DMS79 (cell line): ENCODE measurements around the gene USP12.
"Not testable (repeated sequence)": the region's sequence is repeated elsewhere in the genome, so short reads cannot be mapped to it uniquely, and the experiment has no call there.

ENCODE experiments used
- DNase-seq: peaks from one replicate; lab custom pipeline; 2025; lab: John Stamatoyannopoulos, UW

The USP12 gene, protein sequence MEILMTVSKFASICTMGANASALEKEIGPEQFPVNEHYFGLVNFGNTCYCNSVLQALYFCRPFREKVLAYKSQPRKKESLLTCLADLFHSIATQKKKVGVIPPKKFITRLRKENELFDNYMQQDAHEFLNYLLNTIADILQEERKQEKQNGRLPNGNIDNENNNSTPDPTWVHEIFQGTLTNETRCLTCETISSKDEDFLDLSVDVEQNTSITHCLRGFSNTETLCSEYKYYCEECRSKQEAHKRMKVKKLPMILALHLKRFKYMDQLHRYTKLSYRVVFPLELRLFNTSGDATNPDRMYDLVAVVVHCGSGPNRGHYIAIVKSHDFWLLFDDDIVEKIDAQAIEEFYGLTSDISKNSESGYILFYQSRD

GRCh38 chr13:27171244-27171826 lies at the start of gene USP12:
USP12 (minus strand) TSS chr13:27171811; CDS start chr13:27171639, 172 bp downstream.
- DNase-seq: no peak

- DNase-seq: no peak
Measured at GRCh38 chr13:27219611-27220010, 48.0 kb upstream of the USP12 start.

GRCh38 chr13:27218861-27219260 lies 47.2 kb upstream of the USP12 start:
- not testable (repeated sequence) for DNase-seq

DNA sequence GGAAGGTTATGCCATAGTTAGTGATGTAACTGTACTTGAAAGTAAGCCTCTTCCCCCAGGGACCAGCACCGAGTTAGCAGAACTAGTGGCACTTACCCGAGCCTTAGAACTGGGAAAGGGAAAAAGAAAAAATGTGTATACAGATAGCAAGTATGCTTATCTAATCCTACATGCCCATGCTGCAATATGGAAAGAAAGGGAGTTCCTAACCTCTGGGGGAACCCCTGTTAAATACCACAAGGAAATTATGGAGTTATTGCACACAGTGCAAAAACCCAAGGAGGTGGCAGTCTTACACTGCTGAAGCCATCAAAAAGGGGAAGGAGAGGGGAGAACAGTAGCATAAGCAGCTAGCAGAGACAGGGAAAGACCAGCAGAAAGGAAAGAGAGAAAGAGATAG lies 46.2 kb upstream of the USP12 start:
- DNase-seq: not testable (repeated sequence)

DNA sequence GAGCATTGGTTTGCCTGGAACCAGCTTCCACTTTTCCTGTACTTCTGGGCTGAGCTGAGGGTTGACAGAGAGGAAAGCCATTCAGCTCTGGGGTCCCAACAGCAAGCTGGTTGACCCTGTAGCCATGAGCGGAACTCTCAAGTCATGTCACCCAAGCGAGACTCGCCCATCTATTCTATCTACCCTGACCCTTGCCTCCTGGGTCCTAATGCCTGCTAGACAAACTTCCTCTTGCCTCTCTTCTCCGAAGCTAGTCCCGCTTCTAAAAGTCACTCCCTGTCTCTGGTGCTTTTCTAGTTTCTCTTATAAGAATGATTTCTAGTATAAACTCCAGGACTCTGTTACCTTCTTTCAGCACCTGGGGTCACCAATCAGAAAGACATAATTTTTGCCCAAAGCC lies 41.8 kb upstream of the USP12 start:
- DNase-seq: not testable (repeated sequence)

DNA sequence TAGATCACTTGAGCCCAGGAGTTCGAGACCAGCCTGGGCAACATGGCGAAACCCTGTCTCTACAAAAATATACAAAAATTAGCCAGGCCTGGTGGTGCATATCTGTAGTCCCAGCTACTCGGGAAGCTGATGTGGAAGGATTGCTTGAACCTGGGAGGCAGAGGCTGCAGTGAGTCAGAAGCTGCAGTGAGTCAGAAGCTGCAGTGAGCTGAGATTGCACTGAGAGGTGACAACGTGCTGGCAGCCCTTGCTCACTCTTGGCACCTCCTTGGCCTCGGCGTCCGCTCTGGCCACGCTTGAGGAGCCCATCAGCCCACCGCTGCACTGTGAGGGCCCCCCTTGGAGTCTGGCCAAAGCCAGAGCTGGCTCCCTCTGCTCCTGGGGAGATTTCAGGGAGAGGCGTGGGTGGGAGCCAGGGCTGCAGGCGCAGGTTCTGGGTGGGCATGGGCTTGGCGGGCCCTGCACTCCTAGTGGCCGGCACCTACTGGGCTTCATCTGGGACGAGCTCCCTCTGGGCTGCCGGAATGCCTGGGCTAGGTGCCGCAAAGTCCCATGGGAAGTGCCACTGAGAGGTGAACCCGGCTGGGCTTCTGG lies 40.3 kb upstream of the USP12 start:
- DNase-seq: no peak

DNA sequence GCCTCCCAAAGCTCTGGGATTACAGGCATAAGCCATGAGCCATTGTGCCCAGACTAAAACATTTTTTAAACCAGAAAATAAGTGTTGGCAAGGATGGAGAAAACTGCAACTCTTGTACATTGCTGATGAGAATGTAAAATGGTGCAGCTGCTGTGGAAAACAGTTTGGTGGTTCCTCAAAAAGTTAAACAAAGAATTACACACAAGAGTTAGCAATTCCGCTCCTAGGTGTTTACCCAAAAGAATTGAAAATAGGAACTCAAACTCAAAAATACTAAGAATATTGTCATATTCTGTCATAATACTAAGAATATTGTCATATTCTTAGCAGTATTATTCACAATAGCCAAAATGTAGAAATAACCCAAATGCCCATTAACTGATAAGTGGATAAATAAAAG lies 39.7 kb upstream of the USP12 start:
- no peak for DNase-seq

DNA sequence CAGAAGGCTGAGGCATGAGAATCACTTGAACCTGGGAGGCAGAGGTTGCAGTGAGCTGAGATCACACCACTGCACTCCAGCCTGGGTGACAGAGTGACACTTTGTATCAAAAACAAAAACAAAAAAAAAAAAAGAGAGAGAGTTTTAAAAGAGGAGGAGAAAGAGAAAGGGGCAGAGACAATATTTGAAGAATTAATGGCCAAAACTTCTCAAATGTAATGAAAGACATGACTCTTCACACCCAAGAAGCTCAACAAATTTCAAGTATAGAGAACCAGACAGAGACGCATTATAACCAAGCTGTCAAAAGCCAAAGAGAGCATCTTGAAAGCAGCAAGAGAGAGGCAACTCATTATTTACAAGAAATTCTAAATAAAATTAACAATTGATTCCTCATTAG lies 36.9 kb upstream of the USP12 start:
- no peak for DNase-seq

GRCh38 chr13:27203854-27204253 lies 32.2 kb upstream of the USP12 start:
- no peak for DNase-seq

GRCh38 chr13:27203186-27203585 lies 31.6 kb upstream of the USP12 start:
- DNase-seq: no peak

GRCh38 chr13:27201661-27202060 lies 30.1 kb upstream of the USP12 start:
- DNase-seq: no peak

DNA sequence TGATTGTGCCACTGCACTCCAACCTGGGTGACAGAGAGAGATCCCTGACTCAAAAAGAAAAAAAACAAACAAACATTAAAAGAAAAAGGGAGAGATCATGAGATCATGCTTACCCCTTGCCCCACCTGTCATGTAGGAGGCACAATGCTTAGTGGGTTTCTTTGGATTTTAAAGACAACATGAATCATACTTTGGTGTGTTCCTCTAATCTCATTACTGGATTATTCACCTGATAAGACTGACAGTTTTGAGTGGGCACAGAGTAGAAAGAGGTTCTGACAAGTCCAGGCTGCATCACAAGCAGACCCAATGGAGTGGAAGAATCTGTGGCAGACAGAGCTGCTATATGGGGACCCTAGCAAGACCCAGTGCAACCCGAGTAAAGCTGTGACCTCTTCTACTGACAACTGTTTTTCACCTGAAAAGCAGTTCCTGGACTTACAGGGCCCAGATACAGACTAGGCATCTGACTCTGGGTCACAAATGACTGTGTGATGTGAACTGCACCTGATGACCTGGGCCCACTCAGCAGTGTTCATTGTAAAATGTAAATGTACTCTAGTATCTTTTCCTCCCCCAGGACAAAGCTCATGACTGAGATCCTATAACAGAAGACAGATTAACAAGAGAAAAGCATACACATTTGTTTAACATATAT lies 28.9 kb upstream of the USP12 start:
- DNase-seq: no peak

DNA sequence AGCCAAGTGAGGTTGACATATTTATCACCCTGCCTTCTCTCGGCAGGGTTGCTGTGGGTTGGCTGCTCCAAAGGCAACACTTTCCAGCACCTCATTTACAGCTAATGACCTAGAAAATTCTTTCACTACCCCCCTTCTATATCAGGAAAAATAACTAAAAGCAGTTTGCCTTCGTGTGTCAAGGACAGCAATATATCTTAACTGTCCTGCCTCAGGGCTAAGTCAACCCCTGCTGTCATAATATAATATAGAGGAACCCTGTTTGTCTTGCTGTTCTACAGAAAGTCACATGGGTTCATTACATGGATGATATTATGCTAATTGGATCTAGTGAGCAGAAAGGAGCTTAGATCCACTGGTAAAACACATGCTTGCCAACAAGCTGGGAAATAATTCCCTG lies 28.1 kb upstream of the USP12 start:
- DNase-seq: no peak

GRCh38 chr13:27199211-27199610 lies 27.6 kb upstream of the USP12 start:
- no peak for DNase-seq

- DNase-seq: no peak
Measured at GRCh38 chr13:27194895-27195764, 23.5 kb upstream of the USP12 start.

GRCh38 chr13:27194209-27194608 lies 22.6 kb upstream of the USP12 start:
- no peak for DNase-seq

- no peak for DNase-seq
Measured at GRCh38 chr13:27193496-27193895, 21.9 kb upstream of the USP12 start.

DNA sequence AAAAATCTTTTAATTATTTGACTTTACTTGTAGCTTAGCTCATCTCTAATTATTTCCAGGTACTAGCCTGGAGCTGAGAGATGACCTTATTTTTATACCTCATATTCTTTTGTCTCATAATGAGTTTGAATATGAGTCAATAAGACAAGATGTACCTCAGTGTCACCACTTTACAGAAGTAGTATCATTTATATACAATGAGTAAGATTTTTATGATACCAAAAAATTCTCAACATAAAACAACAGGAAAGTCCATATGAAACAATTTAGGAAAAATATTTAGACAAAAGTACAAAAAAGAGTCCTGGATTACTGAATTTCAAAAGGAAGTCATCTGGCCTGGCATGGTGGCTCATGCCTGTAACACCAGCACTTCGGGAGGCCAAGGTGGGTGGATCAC lies 21.4 kb upstream of the USP12 start:
- no peak for DNase-seq

DNA sequence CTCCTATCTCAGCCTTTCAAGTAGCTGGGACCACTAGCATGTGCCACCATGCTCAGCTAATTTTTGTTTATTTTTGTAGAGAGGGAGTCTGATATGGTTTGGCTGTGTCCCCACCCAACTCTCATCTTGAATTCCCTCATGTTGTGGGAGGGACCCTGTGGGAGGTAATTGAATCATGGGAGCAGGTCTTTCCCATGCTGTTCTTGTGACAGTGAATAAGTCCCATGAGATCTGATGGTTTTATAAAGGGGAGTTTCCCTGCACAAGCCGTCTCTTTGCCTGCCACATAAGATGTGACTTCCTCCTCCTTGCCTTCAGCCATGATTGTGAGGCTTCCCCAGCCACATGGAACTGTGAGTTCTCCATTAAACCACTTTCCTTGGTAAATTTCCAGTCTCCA lies 20.8 kb upstream of the USP12 start:
- DNase-seq: not testable (repeated sequence)

GRCh38 chr13:27189192-27189591 lies 17.6 kb upstream of the USP12 start:
- DNase-seq: no peak

GRCh38 chr13:27188239-27188638 lies 16.6 kb upstream of the USP12 start:
- no peak for DNase-seq

DNA sequence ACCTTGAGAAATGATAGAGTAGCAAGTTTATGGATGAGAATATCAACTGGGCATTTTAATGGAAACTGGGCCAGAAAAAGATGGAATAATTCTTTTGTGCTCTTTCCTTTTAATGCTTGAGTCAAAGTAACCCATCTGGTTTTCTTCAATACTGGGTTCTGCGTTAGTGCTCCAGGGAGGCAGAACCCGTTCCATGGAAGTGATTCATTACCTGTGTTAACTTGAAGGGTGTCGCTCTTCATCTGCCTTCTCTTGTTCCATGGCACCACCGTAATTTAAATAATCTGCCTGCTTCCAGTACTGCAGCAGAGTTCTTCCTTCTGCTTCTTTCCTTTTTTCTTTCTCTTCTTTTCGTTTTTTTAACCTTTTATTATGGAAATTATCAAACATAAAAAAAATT lies 14.7 kb upstream of the USP12 start:
- DNase-seq: no peak
